WTC11 (cell line): ENCODE data around the gene NOP14. TPM values are rescaled to one million over a fixed set of nuclear protein-coding genes. Genes with fewer than 3 reads are reported as not detected.

Experiments
- ATAC-seq: fragments of 200-7000 bp; cut with Tn5 transposase; 2 replicates; pipeline ENCODE4 v1.10.0; 2021; ENCODE audit warnings: mild to moderate bottlenecking, moderate library complexity
- CTCF ChIA-PET: fragments of 300-600 bp; sonication (Branson Sonifier 250); formaldehyde crosslinking; loops from one replicate; lab custom pipeline; 2021; ENCODE audit warnings: antibody characterized with exemption; lab: Charles Lee
- POLR2A ChIA-PET: fragments of 350-600 bp; sonication (Branson Sonifier 250); formaldehyde crosslinking; loops from one replicate; lab custom pipeline; 2021; ENCODE audit warnings: antibody characterized with exemption; lab: Charles Lee
- DNase-seq: peaks from one replicate; pipeline ENCODE4 v3.0.0; 2021; ENCODE audit warnings: low spot score
- H3K27ac Mint-ChIP-seq: 2 replicates; pipeline ENCODE4 v1.8.0; 2021; ENCODE audit warnings: mixed read lengths
- H3K27me3 Mint-ChIP-seq: 2 replicates; pipeline ENCODE4 v1.8.0; 2021; ENCODE audit warnings: low read depth, mild to moderate bottlenecking, moderate library complexity, mixed read lengths
- H3K36me3 Mint-ChIP-seq: 2 replicates; pipeline ENCODE4 v1.8.0; 2021; ENCODE audit warnings: mixed read lengths
- H3K4me1 Mint-ChIP-seq: 2 replicates; pipeline ENCODE4 v1.8.0; 2022; ENCODE audit warnings: mixed read lengths
- H3K4me3 Mint-ChIP-seq: 2 replicates; pipeline ENCODE4 v1.8.0; 2021; ENCODE audit warnings: mild to moderate bottlenecking, moderate library complexity, mixed read lengths
- H3K9me3 Mint-ChIP-seq: 2 replicates; pipeline ENCODE4 v1.8.0; 2021; ENCODE audit warnings: mixed read lengths
- AR ChIP-seq: fragments of 250-450 bp; sonication (Bioruptor Pico); IDR thresholded peaks from 2 replicates; pipeline ENCODE4 v1.9.0; 2021; ENCODE audit warnings: mild to moderate bottlenecking
- ATF1 ChIP-seq: sonication (generic); formaldehyde crosslinking; IDR thresholded peaks from 2 replicates; pipeline ENCODE4 v1.8.1; 2023; ENCODE audit warnings: mild to moderate bottlenecking, moderate library complexity, missing genetic modification reagents
- CREB1 ChIP-seq: sonication (generic); formaldehyde crosslinking; IDR thresholded peaks from 2 replicates; pipeline ENCODE4 v1.8.0; 2023; ENCODE audit warnings: mild to moderate bottlenecking, missing genetic modification reagents
- GABPB1 ChIP-seq: sonication (generic); formaldehyde crosslinking; IDR thresholded peaks from 2 replicates; pipeline ENCODE4 v1.8.1; 2023; ENCODE audit warnings: mild to moderate bottlenecking, missing genetic modification reagents
- NFATC4 ChIP-seq: fragments of 250-450 bp; sonication (Bioruptor Pico); IDR thresholded peaks from 2 replicates; pipeline ENCODE4 v1.9.0; 2021; ENCODE audit warnings: mild to moderate bottlenecking
- NFE2L1 ChIP-seq: sonication (generic); formaldehyde crosslinking; IDR thresholded peaks from 2 replicates; pipeline ENCODE4 v1.8.1; 2023; ENCODE audit warnings: missing genetic modification reagents
- NR3C1 ChIP-seq: sonication (generic); formaldehyde crosslinking; conservative IDR thresholded peaks from 2 replicates; pipeline ENCODE4 v1.8.1; 2023; ENCODE audit warnings: low read depth, mild to moderate bottlenecking, missing genetic modification reagents
- OVOL2 ChIP-seq: fragments of 250-450 bp; sonication (Bioruptor Pico); IDR thresholded peaks from 2 replicates; pipeline ENCODE4 v1.9.0; 2021; ENCODE audit warnings: mild to moderate bottlenecking, borderline replicate concordance
- PRRX2 ChIP-seq: fragments of 250-450 bp; sonication (Bioruptor Pico); IDR thresholded peaks from 2 replicates; pipeline ENCODE4 v1.8.0; 2021; ENCODE audit warnings: mild to moderate bottlenecking
- RORB ChIP-seq: fragments of 250-450 bp; sonication (Bioruptor Pico); IDR thresholded peaks from 2 replicates; pipeline ENCODE4 v1.9.0; 2021; ENCODE audit warnings: mild to moderate bottlenecking
- SMAD4 ChIP-seq: sonication (generic); formaldehyde crosslinking; IDR thresholded peaks from 2 replicates; pipeline ENCODE4 v1.8.0; 2022; ENCODE audit warnings: mild to moderate bottlenecking, missing genetic modification reagents
- SP1 ChIP-seq: sonication (generic); formaldehyde crosslinking; conservative IDR thresholded peaks from 2 replicates; pipeline ENCODE4 v1.8.1; 2022; ENCODE audit warnings: missing genetic modification reagents
- STAT6 ChIP-seq: sonication (generic); formaldehyde crosslinking; conservative IDR thresholded peaks from 2 replicates; pipeline ENCODE4 v1.8.1; 2023; ENCODE audit warnings: mild to moderate bottlenecking, low read depth, missing genetic modification reagents, moderate library complexity
- ZMAT4 ChIP-seq: fragments of 250-450 bp; sonication (Bioruptor Pico); IDR thresholded peaks from 2 replicates; pipeline ENCODE4 v1.9.0; 2021; ENCODE audit warnings: mild to moderate bottlenecking
- ZNF219 ChIP-seq: sonication (generic); formaldehyde crosslinking; IDR thresholded peaks from 2 replicates; pipeline ENCODE4 v1.8.0; 2023; ENCODE audit warnings: missing genetic modification reagents, mild to moderate bottlenecking, borderline replicate concordance
- ZNF232 ChIP-seq: sonication (generic); formaldehyde crosslinking; IDR thresholded peaks from 2 replicates; pipeline ENCODE4 v1.8.0; 2022; ENCODE audit warnings: mild to moderate bottlenecking, missing genetic modification reagents
- total RNA-seq: library from RNA; stranded (reverse); gene quantifications from 3 replicates; pipeline ENCODE4 v1.2.3, GENCODE V29; 2021
- TF ChIP-seq, protein P1 (sequence below): sonication (generic); formaldehyde crosslinking; IDR thresholded peaks from 2 replicates; pipeline ENCODE4 v1.8.0; 2023; ENCODE audit warnings: missing genetic modification reagents
- TF ChIP-seq, protein P2 (sequence below): fragments of 250-450 bp; sonication (Bioruptor Pico); IDR thresholded peaks from 2 replicates; pipeline ENCODE4 v1.9.0; 2021; ENCODE audit warnings: moderate library complexity, mild to moderate bottlenecking, inconsistent platforms, borderline replicate concordance
- TF ChIP-seq, protein P3 (sequence below): sonication (generic); formaldehyde crosslinking; IDR thresholded peaks from 2 replicates; pipeline ENCODE4 v1.8.0; 2022; ENCODE audit warnings: mild to moderate bottlenecking, missing genetic modification reagents
- TF ChIP-seq, protein P4 (sequence below): fragments of 200-600 bp; IDR thresholded peaks from 2 replicates; pipeline ENCODE4 v1.8.0; 2022; ENCODE audit warnings: antibody characterized with exemption

NOP14 gene
- total RNA-seq, 1 experiment from 2014 or later = 39.1 TPM

DNA sequence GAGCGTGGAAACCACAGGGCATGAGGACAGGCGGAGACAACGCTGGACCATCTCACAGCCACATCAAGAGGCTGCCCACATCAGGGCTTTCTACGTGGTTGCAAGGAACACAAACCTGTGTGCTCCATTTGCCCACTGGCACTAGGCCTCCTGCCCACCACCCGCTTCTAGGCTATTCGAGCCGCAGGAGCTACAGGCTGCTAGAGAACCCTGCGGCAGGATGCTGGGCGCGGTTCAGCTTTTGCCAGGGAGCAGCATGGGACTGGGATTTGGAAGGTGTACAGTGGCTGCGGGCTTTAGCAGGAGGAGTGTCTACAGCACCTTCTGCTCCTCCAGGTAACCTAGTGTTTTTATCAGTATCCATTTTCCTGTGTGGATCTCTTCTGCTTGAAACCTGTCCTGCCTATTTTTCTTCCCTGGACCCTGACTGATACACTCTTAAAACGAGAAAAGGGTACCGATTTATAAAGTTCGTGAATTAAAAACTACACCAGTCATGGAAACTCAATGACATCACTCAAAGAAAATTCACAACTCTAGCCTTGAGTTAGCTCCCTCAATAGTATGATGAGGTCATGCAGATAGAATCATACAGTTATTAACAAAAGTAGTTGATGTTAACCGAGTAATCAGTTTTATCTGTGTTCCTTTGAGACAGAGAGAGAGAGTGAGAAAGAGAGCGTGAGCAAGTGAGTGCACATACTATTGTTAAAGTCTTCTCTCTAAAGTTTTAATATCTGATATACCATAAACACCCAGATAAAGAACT lies 12.8 kb downstream of the NOP14 start:
- POLR2A ChIA-PET = no interaction called here
- CTCF ChIA-PET = interaction anchor here (1.5 kb wide), 1 partner anchor 40 kb away, joined by 4 read pairs; no protein-coding TSS in a partner anchor
- no peak overlapping the region for H3K27ac Mint-ChIP-seq
- no peaks in the 10 kb centered on the region for H3K27me3 Mint-ChIP-seq
- H3K4me3 Mint-ChIP-seq = no peak overlapping the region
- ATAC-seq (no peak), DNase-seq (no peak)
- no peak for TF ChIP-seq SMAD4 (CRISPR knock-in tag)
- H3K4me1 Mint-ChIP-seq = no peaks in the 10 kb centered on the region
- H3K9me3 Mint-ChIP-seq = peaks cover 8% of the 10 kb centered on the region
- H3K36me3 Mint-ChIP-seq = peaks cover 89% of the 10 kb centered on the region

- ATAC-seq (no peak), DNase-seq (no peak)
- Mint-ChIP-seq H3K9me3 (peaks cover 7% of the 10 kb centered on the region), H3K4me3 (no peak overlapping the region), H3K4me1 (no peaks in the 10 kb centered on the region), H3K36me3 (peaks cover 91% of the 10 kb centered on the region), H3K27ac (no peak overlapping the region), H3K27me3 (no peaks in the 10 kb centered on the region)
- POLR2A ChIA-PET = no interaction called here
- CTCF ChIA-PET = interaction anchor here (1.0 to 1.5 kb wide), 2 partner anchors 39 to 297 kb away, joined by 3 to 4 read pairs; no protein-coding TSS in a partner anchor
- no peak for TF ChIP-seq SP1 (CRISPR knock-in tag)
- no peak for TF ChIP-seq AR (CRISPR knock-in tag)
- TF ChIP-seq ZNF232 (CRISPR knock-in tag) = no peak
- TF ChIP-seq PRRX2 (CRISPR knock-in tag) = no peak
- TF ChIP-seq NR3C1 (CRISPR knock-in tag) = no peak
These were observed 13.5 kb downstream of the NOP14 start for GRCh38 chr4:2949782-2950125.

DNA sequence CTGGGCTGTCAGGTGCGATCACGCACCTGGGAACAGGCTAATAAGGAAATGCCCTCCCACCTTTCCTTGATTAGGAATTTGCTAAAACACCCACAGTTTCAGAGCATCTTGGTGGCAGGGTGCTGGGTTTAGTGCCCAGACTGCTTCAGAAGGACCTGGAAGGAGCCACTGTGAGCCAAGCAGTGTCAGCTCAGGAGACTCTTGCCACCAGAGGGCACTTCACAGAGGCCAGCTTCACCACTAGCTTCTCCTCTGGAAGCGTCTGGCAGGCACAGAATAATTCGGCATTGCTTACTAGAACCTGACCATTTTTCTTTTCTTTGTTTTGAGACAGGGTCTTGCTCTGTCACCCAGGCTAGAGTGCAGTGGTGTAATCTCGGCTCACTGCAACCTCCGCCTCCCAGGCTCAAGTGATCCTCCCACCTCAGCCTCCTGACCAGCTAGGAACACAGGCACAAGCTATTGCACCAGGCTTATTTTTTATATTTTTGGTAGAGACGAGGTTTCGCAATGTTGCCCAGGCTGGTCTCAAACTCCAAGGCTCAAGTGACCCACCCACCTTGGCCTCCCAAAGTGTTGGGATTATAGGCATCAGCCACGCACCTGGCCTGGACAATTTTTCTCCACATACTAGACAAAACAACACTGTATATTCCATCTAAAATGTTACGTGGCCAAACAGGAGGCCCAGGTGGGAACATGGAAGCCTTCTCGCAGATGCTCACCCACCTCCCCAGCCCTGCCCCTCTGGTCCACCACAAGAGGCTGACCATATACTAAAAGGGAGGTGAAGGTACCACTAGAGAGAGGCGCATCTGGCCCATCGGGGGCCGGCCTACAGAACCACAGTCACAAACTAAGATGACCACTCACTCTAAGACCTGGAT lies 14.1 kb downstream of the NOP14 start:
- Mint-ChIP-seq H3K27ac (no peak overlapping the region), H3K27me3 (no peaks in the 10 kb centered on the region), H3K4me3 (no peak overlapping the region), H3K9me3 (0 out of 2 replicates have a peak, but pooled peaks cover under 1% of the 10 kb centered on the region), H3K36me3 (peaks cover 85% of the 10 kb centered on the region), H3K4me1 (no peaks in the 10 kb centered on the region)
- DNase-seq (no peak), ATAC-seq (peak; percentile 75)
- ChIA-PET CTCF (interaction anchor here (0.6 to 1.6 kb wide), 11 partner anchors 10 to 400 kb away, joined by 3 to 6 read pairs (median 3); partner anchors contain the start of genes GRK4 and NOP14), POLR2A (interaction anchor here (2.5 kb wide), 1 partner anchor 14 kb away, joined by 10 read pairs; the partner anchor contains the start of genes GRK4 and NOP14)
- no peak for TF ChIP-seq ATF1
- TF ChIP-seq, protein P1, sequence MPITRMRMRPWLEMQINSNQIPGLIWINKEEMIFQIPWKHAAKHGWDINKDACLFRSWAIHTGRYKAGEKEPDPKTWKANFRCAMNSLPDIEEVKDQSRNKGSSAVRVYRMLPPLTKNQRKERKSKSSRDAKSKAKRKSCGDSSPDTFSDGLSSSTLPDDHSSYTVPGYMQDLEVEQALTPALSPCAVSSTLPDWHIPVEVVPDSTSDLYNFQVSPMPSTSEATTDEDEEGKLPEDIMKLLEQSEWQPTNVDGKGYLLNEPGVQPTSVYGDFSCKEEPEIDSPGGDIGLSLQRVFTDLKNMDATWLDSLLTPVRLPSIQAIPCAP (CRISPR knock-in tag) = no peak
- TF ChIP-seq ZNF219 (CRISPR knock-in tag) = no peak
- TF ChIP-seq ZMAT4 = no peak
- no peak for TF ChIP-seq CREB1
- TF ChIP-seq, protein P2, sequence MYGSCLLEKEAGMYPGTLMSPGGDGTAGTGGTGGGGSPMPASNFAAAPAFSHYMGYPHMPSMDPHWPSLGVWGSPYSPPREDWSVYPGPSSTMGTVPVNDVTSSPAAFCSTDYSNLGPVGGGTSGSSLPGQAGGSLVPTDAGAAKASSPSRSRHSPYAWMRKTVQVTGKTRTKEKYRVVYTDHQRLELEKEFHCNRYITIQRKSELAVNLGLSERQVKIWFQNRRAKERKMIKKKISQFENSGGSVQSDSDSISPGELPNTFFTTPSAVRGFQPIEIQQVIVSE (CRISPR knock-in tag) = no peak
- no peak for TF ChIP-seq NFATC4 (CRISPR knock-in tag)
- no peak for TF ChIP-seq STAT6 (CRISPR knock-in tag)
- no peak for TF ChIP-seq NFE2L1 (CRISPR knock-in tag)
- no peak for TF ChIP-seq SMAD4 (CRISPR knock-in tag)
- no peak for TF ChIP-seq GABPB1
- TF ChIP-seq, protein P3, sequence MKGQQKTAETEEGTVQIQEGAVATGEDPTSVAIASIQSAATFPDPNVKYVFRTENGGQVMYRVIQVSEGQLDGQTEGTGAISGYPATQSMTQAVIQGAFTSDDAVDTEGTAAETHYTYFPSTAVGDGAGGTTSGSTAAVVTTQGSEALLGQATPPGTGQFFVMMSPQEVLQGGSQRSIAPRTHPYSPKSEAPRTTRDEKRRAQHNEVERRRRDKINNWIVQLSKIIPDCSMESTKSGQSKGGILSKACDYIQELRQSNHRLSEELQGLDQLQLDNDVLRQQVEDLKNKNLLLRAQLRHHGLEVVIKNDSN = no peak
- no peak for TF ChIP-seq OVOL2 (CRISPR knock-in tag)
- TF ChIP-seq RORB (CRISPR knock-in tag) = no peak
- TF ChIP-seq, protein P4, sequence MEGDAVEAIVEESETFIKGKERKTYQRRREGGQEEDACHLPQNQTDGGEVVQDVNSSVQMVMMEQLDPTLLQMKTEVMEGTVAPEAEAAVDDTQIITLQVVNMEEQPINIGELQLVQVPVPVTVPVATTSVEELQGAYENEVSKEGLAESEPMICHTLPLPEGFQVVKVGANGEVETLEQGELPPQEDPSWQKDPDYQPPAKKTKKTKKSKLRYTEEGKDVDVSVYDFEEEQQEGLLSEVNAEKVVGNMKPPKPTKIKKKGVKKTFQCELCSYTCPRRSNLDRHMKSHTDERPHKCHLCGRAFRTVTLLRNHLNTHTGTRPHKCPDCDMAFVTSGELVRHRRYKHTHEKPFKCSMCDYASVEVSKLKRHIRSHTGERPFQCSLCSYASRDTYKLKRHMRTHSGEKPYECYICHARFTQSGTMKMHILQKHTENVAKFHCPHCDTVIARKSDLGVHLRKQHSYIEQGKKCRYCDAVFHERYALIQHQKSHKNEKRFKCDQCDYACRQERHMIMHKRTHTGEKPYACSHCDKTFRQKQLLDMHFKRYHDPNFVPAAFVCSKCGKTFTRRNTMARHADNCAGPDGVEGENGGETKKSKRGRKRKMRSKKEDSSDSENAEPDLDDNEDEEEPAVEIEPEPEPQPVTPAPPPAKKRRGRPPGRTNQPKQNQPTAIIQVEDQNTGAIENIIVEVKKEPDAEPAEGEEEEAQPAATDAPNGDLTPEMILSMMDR = no peak
